ENCODE data around the gene SMAP2.
A peak's percentile ranks its signal among the peaks of the same experiment; 100 is the strongest.
"Not testable (repeated sequence)": the region's sequence is repeated elsewhere in the genome, so short reads cannot be mapped to it uniquely, and the experiment has no call there.

SMAP2 gene

DNA sequence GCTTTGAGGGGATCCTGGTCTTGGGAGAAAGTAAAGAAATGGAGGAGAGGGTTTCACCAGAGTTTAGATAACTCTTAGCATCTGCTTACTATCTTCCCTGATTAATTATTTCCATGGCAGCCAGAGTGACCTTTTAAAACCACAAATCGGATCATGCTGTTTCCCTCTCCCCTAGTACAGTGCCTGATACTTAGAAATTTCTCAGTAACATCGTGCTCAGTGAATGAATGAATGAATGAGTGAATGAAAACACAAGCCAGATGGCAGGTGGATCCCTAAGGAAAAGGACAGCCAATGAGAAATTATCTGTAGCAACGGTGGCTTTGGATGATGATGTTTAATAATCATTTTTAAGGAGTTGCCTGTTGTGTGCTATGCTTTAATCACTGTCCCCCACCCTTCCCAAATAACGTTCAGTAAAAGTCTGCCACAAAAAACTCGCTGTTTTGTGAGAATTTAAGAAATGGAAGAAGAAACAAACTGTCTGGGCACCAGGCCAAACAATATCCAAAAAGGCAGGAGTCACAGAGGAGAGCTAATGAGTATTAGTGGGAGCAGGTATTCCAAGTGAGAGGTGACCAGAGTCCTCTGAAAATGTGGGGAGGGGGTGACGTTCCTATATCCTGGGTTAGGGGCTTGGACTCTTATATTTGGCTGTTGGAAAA, 737 bp upstream of the SMAP2 start:
- no peak for DNase-seq

DNA sequence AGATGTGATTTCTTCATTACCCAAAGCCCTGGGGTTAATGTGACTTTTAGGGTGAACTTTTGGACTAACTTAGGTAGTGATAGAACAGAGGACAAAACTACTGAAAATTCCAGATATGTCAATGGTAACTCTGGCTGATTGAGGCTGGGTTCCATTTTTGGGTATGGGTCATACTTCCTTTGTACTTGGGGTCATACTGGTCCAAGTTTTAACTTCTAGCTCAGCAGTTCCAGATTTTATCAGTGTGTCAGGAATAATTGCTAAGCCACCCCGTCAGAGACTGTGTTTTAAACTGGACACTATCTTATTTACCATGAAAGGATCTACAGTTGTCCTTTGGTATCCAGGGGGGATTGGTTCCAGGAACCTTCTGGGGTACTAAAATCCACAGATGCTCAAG, 4.0 kb downstream of the SMAP2 start:
- no peak for DNase-seq

DNA sequence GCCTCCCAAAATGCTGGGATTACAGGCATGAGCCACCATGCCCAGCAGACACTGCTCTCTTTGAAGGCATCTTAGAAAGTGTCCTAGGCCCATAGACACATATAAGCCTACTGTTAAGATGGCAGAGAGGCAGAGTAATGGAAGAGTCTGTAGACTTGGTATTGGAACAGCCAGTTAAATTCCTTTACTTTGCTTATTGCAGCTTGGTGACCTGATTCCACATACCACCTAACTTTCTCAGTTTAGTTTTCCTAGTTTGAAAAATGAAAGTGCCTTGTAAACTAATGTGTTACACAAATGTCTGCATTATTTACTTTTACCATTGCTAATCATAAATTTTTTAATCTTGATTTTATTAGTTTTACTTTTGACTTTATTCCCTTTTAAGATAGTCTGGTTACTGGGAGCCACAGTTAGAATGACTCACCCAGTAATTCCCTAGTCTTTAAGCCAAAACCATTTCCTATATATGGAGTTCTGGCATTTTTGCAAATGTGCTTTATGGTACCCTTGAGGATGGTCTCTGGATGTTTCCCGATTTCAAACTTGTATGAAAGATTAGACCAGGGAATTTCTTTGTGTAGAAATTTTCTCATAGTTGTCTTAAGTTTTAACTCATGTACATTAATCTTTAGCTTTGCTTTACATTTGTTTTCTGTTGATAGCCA, 6.4 kb downstream of the SMAP2 start:
- DNase-seq = no peak

DNA sequence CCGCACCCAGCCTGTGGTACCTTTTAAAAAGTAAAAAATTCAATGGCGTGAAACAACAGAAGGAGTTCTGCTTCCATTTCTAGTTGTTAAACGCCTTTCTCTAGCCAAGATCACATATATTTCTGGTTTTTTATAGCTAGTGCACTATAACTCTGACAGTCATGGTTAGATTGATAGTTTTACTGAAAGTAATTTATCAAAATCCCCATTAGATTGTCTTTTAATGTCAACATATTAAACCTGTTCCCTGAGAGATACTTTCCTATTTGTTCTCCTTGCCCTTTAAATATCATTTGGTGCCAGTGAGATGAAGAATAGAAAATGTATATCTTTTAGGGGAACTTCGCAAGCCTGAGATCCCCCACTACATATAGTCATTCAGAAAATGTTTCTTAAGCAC, 7.3 kb downstream of the SMAP2 start:
- no peak for DNase-seq

DNA sequence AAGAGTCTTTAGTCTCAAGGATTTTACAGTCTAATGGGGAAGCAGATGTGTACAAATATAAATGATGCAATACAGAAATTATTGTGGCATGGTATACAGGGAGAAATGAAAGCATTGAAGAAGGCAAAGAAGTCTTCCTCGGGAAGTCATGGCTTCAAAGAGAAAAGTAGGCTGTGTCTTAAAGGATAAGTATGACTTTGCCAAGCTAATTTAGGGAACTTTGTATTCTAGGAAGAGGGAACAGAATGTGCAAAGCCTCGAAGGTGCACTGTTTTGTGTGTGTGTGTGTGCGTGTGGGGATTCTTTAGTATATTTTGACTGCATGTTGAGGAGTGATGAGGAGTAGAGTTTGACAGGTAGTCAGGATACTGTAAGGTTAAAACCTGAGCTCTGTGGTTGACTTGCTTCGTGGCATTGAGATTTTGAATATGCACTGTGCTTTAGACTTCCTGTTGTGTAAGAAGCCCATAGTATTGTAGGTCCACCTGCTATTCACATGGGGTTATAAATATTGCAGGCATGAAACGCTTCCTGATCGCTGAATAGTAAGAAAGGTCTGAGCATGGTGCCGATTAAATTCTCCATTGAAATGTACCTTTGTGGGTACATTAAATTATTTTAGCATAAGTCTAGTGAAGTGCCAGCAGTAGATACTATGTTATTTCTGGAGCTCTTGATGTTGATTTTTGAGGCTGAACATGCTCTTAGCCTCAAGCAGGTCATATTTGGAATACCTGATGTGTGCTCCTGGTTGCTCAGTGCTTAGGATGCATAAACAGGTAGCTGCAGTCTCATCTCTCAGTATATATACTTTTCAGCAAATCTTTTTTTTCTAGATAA, 8.0 kb downstream of the SMAP2 start:
- no peak for DNase-seq

DNA sequence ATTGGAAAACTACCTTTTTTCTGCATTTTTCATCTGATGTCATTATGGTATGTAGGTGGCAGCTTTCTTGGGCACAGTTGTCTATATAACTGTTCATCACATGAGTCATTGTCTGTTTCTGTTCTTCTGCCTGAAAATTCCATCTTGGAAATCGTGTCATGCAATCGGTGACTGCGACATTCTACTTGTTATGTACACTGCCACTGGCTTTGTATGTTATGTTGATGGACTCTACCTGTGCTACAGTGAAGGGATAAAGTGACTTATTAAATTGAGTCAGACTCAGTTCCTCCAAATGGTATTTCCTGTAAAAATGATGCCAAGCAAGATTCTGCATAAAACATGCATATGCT, 8.6 kb downstream of the SMAP2 start:
- no peak for DNase-seq

DNA sequence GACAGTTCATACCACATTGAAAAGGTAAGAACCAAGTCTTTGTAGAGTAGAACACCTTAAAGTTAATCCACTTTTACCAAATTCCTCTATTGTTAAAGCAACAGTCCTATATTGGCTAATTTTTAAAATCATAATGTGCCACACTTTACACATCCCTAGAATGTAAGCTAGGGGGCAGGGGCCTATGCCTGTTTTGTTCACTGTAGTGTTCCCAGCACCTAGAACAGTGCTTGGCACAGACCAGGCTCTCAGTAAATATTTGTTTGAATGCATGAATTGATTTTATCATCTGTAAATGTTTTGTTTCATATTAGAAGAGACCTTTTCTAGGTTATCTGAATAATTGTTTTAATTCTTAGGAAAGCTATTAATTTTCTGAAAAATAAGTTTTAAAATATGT, 9.1 kb downstream of the SMAP2 start:
- DNase-seq = no peak

DNA sequence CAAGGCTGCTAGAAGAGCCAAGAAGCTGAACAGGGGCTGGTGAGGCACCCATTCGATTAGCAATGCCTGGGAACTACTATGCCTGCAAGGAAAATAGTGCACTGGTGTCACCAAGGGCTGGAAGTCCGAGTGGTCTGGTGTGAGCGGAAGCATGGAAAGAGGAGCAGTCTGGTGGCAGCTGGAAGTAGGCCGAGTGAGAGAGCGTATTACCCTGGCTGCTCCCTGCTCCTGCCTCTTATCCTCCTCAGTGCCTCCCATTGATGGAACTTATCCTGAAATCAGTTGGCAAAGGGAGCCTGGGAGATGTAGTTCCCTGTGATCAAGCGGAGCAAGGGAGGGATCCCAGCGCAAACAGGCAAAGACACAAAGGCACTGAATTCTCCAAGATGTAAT, 9.6 kb downstream of the SMAP2 start:
- no peak for DNase-seq

DNA sequence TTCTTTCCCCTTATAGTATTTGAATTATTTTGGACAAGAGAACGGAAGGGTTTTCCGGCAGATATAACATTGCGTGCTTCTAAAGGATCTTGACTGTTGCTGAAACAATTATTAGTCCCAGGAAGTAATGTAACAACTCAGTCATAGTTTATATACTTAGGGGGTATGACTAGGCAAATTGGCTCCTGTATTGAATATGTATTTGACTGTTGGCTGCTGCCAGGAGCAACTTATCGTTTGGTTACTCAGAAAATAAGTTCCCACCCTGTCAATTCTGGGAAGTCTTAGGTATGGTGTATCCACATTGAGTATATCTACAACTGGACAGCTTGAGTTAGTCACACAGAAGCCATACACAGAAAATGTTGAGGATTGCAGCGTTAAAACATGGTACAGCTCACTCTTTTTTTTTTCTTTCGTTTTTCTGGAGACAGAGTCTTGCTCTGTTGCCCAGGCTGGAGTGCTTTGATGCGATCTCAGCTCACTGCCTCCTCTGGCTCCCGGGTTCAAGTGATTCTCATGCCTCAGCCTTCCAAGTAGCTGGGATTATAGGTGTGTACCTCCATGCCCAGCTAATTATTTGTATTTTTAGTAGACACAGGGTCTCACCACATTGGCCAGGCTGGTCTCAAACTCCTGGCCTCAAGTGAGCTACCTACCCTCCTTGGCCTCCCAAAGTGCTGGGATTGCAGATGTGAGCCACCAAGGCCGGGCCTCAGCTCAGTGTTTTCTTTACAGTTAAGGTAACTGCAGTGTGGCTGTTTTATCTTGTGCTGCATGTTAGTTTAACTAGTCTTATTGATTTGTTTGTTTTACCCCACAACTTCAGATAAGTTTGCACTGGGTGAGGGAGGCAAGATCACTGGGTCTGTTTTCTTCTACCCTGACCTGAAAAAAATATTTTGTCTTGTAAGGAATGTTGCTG, 10.2 kb downstream of the SMAP2 start:
- no peak for DNase-seq

DNA sequence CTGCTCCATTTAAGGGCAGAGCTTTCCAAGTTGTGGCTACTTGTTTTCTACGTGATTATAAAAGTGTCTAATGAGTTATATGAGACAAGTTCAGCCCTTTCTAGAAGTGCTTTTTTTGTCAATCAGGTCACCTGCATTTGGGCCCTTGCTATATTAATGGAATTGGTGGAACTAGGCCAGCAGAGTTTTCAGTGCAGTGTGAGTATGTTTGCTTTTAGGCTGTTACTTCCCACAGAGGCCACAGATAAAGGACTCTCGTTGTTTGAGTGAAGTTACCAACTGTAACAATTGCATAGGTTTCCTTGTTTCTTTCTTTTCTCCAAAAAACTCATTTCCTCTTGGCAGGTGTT, 10.9 kb downstream of the SMAP2 start:
- peak; percentile 20 for DNase-seq

DNA sequence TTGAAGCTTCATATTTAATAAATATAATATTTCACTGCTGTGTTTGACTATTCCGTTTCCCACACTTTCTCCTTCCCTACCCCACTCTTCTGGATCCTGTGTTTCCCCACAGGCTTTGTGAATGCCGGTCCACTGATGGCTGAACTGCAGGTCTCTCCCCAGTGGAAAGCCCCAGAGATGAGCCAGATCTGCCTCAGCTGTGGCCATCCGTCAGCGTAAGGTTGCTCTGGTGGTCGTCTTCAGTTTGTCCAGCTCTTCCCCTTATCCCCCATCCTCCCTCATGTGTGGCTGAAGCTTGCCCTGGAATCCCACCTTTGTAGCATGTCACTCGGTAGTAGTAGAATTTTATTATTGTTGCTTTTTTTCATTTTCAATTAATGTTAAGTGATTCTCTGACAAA, 11.4 kb downstream of the SMAP2 start:
- DNase-seq = no peak

DNA sequence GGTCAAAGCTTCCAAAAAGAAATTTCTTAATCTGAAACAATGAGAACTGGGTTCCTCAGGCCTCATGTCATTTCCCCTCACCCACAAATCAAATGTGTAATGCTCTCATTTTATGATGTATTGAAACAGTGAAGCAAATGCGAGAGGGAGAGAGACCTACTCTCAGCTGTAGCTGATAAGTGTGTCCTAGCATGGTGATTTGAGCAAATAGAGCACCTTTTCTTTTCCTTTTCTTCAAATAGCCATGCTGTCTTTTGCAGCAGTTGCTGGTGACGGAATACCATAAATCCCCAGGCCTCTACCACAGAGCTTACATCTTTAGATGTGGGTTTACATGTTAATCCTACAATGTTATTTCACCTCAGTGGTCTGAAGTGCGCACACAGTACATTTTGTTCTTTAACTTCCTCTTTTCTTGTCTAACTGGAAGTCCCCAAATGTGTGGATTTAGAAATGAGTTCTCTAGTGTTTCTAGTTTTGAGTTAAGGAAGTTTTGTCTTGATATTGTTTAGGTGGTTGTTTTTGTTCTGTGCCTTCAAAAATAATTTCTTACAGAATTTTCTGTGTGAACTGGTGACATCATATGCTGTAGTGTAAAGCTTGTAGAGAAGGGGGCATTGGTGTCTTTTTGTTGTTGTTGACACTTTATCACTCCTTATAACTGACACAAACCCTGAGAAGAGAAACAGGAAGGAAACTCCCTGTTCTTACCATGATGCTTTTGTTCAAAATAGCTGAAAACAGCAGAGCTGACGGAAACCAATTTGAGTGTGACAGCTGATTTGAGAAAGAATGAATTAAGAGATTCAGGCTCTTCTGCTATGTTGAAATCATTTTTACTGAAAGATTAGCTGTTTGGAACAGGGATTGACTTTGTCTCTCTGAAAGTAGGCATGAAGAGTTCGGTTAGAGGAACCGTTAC, 12.2 kb downstream of the SMAP2 start:
- DNase-seq = no peak

DNA sequence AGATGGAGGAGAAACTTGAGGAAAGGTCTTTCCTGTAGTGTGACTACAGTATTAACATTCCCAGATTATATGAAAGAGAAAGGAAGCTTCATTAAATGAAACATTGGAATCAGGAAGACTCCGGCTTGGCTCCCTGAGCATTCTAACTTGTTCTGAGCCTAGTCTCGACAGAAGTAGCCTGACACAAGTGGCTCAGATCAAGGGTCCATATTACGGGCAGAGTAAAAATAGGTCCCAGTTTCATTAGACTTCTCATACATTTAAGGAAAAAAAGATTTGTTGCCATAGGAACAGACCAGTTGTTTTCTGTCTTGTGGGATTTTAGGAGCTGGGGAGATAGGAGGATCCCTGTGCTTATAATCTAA, 12.8 kb downstream of the SMAP2 start:
- DNase-seq = no peak

DNA sequence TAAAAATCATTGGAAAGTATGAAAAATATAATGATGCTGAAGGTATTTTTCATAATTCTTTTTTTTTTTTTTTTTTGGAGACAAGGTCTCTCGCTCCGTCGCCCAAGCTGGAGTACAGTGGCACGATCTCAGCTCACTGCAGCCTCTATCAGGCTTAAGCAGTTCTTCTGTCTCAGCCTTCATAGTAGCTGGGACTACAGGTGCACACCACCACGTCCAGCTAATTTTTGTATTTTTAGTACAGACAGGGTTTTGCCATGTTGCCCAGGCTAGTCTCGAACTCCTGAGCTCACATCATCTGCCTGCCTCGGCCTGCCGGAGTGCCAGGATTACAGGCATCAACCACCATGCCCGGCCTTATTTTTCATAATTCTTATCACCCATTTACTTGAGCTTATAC, 13.3 kb downstream of the SMAP2 start:
- DNase-seq = no peak

DNA sequence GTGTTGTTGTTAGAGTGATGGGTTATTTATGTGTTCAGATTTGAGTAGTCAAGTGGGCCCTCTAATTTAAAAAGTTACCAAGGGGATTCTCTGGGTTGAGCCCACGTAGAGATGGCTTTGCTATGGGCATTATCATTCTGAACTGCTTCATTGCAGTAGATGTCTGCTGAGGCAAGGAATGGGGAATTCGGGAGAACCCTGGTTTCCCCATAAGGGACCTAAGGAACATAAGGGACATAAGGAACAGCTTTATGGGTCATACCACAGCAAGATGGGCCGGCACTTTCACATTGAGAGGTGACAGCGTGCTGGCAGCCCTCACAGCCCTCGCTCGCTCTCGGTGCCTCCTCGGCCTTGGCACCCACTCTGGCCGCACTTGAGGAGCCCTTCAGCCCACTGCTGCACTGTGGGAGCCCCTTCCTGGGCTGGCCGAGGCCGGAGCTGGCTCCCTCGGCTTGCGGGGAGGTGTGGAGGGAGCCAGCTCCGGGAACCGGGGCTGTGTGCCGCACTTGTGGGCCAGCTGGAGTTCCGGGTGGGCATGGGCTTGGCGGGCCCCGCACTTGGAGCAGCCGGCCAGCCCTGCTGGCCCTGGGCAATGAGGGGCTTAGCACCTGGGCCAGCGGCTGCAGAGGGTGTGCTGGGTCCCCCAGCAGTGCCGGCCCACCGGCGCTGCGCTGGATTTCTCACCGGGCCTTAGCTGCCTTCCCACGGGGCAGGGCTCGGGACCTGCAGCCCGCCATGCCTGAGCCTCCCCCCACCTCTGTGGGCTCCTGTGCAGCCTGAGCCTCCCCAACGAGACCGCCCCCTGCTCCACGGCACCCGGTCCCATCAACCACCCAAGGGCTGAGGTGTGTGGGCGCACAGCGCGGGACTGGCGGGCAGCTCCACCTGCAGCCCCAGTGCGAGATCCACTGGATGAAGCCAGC, 14.1 kb downstream of the SMAP2 start:
- DNase-seq = not testable (repeated sequence)

DNA sequence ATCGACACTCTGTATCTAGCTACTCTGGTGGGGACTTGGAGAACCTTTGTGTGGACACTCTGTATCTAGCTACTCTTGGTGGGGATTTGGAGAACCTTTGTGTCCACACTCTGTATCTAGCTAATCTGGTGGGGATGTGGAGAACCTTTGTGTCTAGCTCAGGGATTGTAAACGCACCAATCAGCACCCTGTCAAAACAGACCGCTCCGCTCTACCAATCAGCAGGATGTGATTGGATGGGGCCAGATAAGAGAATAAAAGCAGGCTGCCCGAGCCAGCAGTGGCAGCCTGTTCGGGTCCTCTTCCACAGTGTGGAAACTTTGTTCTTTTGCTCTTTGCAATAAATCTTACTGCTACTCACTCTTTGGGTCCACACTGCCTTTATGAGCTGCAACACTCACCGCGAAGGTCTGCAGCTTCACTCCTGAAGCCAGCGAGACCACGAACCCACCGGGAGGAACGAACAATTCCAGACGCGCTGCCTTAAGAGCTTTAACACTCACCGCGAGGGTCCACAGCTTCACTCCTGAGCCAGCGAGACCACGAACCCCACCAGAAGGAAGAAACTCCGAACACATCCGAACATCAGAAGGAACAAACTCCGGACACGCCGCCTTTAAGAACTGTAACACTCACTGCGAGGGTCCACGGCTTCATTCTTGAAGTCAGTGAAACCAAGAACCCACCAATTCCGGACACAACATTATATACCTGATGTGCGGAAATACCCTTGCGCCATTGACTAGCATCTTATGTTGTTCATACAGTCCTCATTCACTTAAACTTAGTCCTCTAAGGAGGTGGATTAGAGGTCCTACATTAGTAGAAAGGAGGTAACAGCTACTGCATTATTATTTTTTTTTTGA, 15.2 kb downstream of the SMAP2 start:
- not testable (repeated sequence) for DNase-seq

DNA sequence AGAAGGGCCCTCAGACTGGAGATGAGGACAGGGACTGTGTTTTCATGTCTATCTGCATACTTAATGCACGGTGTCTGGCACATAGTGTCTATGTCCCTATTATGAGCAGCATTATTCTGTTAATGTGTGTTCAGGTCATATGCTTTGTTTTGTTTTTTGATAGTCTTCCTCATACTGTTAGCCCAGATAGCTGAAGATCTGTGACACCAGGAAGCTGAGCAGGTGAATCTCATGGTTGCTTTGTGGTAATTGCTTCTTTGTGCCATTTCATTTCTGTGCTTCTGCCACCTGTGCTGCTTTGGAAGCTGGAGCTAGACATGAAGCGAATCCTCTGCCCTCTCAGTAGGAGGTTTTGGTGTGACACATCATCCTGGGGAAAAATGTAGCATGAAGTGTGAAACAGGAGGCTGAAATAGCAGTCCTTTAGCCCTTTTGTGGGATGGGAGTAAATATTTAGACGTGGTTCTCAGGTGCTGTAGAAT, 15.8 kb downstream of the SMAP2 start:
- DNase-seq = no peak

DNA sequence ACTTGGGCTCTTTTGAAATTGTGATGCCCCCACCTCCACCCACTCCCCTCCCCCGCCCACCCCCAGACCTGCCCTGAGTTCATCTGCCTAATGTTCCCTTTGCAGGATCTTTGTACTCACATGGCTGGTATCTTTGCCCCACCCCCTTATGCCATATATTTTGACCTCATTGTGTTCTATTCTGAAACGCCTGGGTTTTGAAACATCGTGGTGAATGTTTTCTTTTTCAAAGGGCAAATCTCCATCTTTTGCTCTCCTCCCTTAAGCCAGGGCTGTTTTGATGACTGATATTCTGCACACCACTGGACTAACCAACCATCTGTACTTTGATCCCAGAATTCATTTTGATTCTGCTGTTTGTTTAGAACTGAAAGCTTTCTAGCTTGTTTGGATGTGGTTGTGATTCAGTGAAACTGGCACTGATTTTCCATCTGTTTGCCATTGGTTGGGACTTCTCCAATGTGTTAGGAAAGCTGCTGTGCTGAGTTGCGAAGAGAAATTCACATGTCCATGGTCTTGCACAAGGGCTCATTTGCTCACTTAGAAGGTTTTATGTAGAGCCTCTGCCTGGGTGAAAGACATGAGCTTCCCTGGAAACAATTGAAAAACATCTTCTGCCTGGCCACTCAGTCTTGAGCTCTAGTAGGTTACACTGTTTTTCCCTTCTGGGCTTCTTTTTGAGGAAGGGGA, 16.5 kb downstream of the SMAP2 start:
- DNase-seq = no peak

DNA sequence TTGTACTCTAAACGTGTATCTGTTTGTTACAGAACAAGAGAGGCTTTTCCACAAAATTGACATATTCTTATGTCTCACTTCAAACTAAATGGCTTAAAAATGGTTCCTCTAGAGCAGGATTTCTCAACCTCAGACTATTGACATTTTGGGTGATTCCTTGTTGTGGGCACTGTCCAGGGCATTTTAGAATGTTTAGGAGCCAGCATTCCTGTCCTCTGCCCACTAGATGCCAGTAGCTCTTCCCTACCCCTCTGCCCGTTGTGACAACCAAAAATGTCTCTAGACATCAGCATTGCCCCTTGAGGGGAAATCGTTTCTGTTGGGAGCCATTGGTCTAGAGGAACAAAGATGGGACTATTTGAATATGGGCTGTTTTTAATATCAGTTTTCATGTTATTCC, 17.3 kb downstream of the SMAP2 start:
- DNase-seq = no peak
